ENCODE measurements around the gene RET.

Gene RET

DNA sequence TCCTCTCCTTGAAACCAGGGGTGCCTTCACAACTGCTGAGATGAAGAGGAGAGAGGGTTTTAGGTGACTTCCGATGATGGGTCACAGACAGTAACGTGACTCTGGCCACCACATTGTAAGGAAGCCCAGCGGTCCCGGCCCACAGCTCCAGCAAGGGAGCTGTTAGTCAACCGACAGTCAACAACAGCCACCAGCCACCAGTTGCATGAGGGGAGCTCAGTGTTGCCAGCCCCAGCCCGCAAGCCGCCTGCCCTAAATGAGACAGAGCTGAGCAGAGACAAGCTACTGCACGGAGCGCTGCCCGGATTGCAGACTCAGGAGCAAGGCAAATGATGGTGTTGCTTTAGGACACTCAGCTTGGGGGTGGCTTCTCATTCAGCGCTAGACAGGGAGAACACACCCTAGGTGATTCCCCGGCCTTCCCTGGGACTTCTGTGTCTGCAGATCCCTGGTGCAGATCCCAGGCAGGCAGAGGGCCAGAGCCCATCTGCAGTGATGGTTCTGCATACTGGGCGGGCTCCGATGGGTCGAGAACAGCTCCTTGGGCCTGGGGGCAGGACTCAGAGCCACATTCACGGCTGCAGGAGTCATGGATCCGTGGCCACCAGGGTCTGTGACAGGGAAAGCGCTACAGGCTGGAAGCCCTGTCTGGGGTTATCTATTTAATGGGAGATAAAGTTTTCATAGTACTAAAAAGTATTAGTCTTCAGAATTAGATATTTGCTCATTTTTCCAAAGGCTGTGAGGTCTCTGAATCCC lies 14.3 kb upstream of the RET start:
- no peak for DNase-seq (ENCODE audit: low read depth)

- DNase-seq (ENCODE audit: low read depth) = no peak
Observed at GRCh38 chr10:43064331-43065075, 12.4 kb upstream of the RET start.

DNA sequence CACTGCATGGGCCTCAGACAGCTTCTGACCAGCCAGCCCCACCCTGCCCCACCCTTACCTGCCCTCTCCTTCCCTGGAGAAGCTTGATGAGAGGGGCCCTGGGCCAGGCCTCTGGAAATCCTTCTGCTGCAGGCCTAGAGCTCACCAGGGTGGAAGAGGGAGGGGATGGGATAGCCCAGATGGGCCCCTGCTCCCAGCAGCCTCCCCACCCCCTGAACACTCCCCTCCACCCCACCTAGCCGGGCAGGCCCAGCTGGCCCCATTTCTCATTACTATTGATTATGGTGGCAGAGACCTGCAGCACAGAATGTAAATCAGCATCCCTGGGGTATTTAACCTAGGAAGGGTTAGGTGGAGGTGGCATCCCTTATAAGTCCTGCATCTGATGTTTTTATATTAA lies 11.6 kb upstream of the RET start:
- no peak for DNase-seq (ENCODE audit: low read depth)

- no peak for DNase-seq (ENCODE audit: low read depth)
Observed at GRCh38 chr10:43065761-43066160, 11.1 kb upstream of the RET start.

- no peak for DNase-seq (ENCODE audit: low read depth)
Observed at GRCh38 chr10:43066481-43066880, 10.4 kb upstream of the RET start.

- no peak for DNase-seq (ENCODE audit: low read depth)
Observed at GRCh38 chr10:43067391-43068135, 9.3 kb upstream of the RET start.

GRCh38 chr10:43068136-43068395 lies 8.8 kb upstream of the RET start:
- no peak for DNase-seq (ENCODE audit: low read depth)

DNA sequence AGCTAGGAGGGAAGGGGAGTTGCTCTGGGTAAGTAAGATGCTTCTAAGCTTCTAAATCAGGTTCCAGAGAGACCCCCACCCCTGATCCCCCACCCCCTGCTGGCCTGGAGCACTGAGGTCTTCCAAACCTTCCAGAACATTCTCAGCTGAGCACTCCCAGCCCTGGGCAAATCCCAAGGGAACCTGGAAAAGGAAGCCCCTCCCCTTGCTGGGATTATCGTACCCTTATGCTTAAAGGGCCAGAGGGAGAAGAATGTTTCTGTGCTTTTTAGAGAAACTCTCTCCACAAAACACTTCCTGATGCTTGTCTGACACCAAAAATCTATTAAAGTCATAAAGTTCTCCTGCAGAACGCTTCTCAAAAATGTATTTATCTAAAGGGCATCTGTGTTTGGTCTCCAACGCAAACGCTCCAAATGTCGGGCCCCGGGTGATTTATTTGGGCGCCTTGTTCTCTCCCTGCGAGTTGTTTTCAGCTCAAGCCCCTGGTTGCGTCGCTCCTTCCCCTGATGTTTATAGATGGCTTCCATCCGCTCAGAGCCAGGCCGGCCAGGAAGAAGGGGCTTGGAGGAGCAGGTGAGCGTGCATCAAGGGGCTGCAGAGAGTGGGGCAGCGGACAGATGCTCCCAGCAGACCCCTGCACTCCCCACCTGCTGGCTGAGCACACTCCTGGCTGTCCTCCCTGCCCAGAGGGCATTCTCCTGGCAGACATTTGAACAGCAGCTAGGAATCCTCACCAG lies 8.2 kb upstream of the RET start:
- no peak for DNase-seq (ENCODE audit: low read depth)

GRCh38 chr10:43069211-43069515 lies 7.7 kb upstream of the RET start:
- DNase-seq (ENCODE audit: low read depth) = no peak

DNA sequence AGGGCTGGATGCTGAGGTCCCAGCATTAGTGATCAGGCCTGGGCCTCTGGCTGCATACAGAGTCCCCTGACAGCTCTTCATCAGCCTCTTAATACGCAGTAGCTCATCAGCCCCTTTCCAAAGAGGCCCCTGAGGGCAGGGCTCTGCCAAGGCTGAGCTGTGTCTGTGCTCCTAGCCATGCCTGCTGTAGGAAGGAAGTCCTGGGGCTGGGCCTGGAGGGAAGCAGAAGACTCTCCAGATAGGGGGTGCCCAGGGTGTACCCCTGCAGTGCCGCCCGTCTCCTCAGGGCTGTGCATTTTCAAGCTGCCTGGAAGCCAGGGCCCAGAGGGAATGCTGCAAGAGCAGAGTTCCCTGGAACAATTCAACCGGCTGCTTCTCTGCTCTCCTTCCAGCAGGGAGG lies 7.3 kb upstream of the RET start:
- DNase-seq (ENCODE audit: low read depth) = no peak

- no peak for DNase-seq (ENCODE audit: low read depth)
Observed at GRCh38 chr10:43070121-43071085, 6.5 kb upstream of the RET start.

GRCh38 chr10:43071865-43072650 lies 4.8 kb upstream of the RET start:
- no peak for DNase-seq (ENCODE audit: low read depth)

GRCh38 chr10:43073191-43073590 lies 3.7 kb upstream of the RET start:
- DNase-seq (ENCODE audit: low read depth) = no peak

GRCh38 chr10:43073721-43074120 lies 3.1 kb upstream of the RET start:
- DNase-seq (ENCODE audit: low read depth) = no peak

DNA sequence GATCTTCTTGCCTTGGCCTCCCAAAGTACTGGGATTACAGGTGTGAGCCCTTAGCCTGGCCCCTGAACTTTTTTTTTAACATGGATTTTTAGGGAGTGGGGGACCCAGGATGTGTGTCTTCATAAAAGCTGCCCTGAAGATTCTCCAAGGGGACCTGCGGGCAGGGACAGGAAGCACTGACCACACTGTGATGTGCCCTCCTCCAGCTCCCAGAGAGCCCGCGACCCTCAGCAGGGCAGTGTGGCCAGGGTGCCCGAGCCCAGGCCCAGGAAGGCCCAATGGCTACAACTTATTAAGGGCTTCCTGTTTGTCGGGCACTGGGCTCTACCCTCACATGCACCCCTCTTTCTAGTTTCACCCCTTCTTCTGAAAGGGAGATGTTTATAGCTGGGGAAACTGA lies 2.5 kb upstream of the RET start:
- no peak for DNase-seq (ENCODE audit: low read depth)

GRCh38 chr10:43074827-43075611 lies 1.9 kb upstream of the RET start:
- DNase-seq (ENCODE audit: low read depth) = no peak

DNA sequence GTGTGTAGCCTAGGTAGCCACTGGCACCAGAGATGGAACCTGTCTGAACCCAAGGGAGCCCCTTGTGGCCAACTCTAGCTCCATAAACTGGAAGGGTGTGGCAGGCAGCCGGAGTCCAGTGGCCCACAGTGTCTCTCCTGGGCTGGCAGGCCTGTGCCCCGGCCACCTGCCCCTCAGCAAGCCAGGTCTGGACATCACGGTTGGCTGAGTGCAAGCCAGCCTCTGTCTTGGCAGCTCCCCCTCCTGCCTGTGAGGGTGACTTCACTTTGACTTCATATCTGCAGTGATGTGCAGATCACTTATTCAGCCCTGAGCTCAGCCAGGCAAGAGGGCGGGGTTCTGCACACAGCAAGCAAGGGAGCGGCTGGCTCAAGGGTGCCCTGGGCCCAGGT lies 1.3 kb upstream of the RET start:
- DNase-seq (ENCODE audit: low read depth) = no peak

DNA sequence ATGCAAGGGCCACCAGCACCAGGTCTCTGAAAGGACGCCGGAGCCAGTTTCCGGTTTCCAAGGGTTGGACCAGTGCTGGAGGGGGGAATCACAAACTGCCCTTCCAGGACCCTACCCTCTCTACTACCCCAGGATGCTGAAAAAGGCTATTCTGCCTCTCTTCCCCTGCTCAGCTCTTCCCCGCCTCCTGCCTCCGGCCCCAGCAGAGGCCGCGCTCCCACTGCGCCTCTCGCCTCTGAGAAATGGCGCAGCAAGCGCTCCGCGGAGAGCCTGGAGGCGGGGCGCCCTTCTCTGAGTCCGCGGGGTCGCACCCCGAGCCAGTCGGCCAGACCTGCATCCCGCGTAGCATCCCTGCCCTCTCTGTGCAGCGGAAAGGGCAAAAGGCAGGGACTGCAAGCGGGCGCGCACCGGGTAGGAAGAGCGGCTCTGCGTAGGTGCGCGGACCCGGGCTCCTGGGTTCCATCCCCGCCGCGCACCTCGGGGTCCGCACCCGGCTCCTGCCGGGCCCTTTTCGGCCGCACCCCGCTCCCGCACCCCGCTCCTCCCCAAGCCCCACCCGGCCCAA lies 476 bp upstream of the RET start:
- DNase-seq (ENCODE audit: low read depth) = no peak

DNA sequence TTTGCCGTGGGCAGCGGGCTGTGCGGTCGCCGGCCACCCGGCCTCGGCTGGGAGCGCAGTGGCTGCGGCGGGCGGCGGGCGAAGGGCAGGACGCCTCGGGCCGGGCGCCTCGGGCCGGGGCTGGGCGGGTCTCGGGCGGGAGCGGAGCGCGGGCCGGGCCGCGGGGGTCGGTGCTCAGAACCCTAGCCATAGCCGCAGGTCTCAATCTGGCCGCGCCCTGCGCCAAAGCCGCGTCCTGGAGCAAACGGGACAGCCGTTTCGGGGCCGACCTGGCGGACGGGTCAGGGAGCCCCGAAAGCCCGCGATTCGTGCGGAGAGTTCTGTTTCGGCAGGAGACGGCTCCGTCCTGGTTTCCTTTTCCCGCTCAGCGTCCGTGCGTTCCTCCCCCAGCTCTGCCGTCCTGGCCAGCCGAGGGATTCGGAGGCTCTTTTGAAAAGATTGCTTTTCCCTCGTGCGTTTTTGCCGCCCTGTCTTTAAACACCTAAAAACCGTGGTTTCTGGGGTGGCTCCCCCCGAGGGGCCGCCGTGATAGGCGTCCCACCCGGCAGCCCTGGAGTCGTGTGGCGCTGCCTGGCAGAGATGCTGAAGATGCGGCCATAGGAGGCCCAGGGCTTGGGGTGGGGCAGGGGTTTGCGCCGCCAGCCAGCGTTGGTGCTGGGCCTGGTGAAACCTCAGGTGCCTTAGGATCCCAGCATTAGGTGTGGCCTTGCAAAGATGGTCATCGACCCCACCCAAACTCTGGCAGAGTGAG lies 727 bp downstream of the RET start:
- no peak for DNase-seq (ENCODE audit: low read depth)
